Pancreas (tissue), 10 donors: ENCODE measurements around the gene CBFB. TPM values are rescaled to one million over a fixed set of nuclear protein-coding genes. Genes with fewer than 3 reads are reported as not detected.
A peak's percentile ranks its signal among the peaks of the same experiment; 100 is the strongest.

Experiments
- ATAC-seq, 4 donors: fragments of 200-7000 bp; cut with Tn5 transposase; one replicate each; pipeline versions ENCODE4 v1.8.0 to v1.9.1; 2020; ENCODE audit warnings: mild to moderate bottlenecking in 4 of 4, moderate library complexity in 4 of 4
- DNase-seq, 6 donors: peaks; one replicate each; pipeline ENCODE4 v3.0.0-alpha.2; 2020
- FAIRE-seq: peaks from 2 replicates; lab custom pipeline; 2012; peaks lifted over from hg19 to GRCh38; lab: Jason Lieb, UNC
- H3K27ac ChIP-seq, 4 donors: fragments of 200-600 bp; sonication (generic); 1 replicate in 3 of 4; 2 replicates in 1 of 4; pipeline versions ENCODE4 v1.5.0 to v1.8.0; 2020
- H3K27me3 ChIP-seq, 4 donors: fragments of 200-600 bp; one replicate each; pipeline ENCODE4 v1.8.0; 2021
- H3K36me3 ChIP-seq, 3 donors: fragments of 200-600 bp; sonication (generic) in 1 of 3; one replicate each; pipeline versions ENCODE4 v1.5.0 to v1.8.0; 2020 to 2021
- H3K4me1 ChIP-seq, 3 donors: fragments of 200-600 bp; one replicate each; pipeline ENCODE4 v1.8.0; 2021
- H3K4me3 ChIP-seq, 4 donors: fragments of 200-600 bp; sonication (generic) in 2 of 4; one replicate each; pipeline versions ENCODE4 v1.5.0 to v1.8.0; 2020 to 2021
- H3K9me3 ChIP-seq, 4 donors: fragments of 200-600 bp; one replicate each; pipeline ENCODE4 v1.8.0; 2021
- WGBS, 2 donors: extraction: QIAGEN DNeasy Blood & Tissue Kit; methylation state at CpG; one replicate each; pipeline ENCODE4 v1.1.7; 2013; 5-methylcytosine and 5-hydroxymethylcytosine counted together
- intact Hi-C, 3 donors: fragments of 100-400 bp; cut with DNase I; formaldehyde crosslinking; loops; one replicate each; pipeline versions ENCODE4 v1.11.1 to v1.14.2; 2022
- polyA plus RNA-seq, 2 donors: library from polyadenylated mRNA; stranded (reverse); fragments of 200-250 nt; gene quantifications; one replicate each; pipeline ENCODE4 v1.2.3, GENCODE V29; 2013
- total RNA-seq, 6 donors: library from RNA; stranded (reverse); fragmentation: NEBNext Ultra II Directional in 4 of 6; extraction: Animal tissue kit (Norgen Biotek cat#: 25700) in 4 of 6; gene quantifications; one replicate each; pipeline versions ENCODE4 v1.2.1 to v1.2.4, GENCODE V29; 2021 to 2023
- TF ChIP-seq, protein P1 (sequence below), 4 donors: fragments of 200-600 bp; sonication (generic) in 3 of 4; IDR thresholded peaks; one replicate each; pipeline versions ENCODE4 v1.5.0 to v1.8.0; 2021; ENCODE audit warnings: antibody characterized with exemption in 4 of 4
- donor health status: healthy with polysubstance abuse.
- donor health status: DM: no; HTN: no; CAD: no; lungs with moderate emphysema.
- donor health status: DM: no; HTN: no; CAD: no.
- donor health status: control.
- donor health status: control.
- donor health status: Bipolar disorder and iron deficiency.
- donor health status: DM: yes; HTN: yes; CAD: no.
- donor health status: DM: no; HTN: no; CAD: no.
- donor health status: DM: no; HTN: no; CAD: no.
- donor health status: DM: yes; HTN: yes; CAD: no.

Gene CBFB
- total and polyA plus RNA-seq, 8 donors = 11.5 to 27.0 (median 19.6) TPM

DNA sequence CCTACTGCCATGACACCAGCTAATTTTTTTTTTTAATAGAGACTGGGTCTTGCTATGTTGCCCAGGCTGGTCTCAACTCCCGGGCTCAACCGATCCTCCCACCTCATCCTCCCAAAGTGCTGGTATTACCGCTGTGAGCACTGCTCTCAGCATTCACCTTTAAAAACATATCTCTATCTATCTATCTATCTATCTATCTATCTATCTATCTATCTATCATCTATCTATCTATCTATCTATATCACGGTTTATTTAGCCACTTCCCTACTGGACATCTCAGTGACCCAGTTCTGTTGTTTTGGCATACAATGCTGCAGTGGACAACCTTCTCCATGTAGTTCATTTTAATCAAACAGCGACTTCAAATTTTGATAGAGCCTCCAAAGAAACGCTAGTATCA lies 79.5 kb downstream of the CBFB start:
- TF ChIP-seq, protein P1, sequence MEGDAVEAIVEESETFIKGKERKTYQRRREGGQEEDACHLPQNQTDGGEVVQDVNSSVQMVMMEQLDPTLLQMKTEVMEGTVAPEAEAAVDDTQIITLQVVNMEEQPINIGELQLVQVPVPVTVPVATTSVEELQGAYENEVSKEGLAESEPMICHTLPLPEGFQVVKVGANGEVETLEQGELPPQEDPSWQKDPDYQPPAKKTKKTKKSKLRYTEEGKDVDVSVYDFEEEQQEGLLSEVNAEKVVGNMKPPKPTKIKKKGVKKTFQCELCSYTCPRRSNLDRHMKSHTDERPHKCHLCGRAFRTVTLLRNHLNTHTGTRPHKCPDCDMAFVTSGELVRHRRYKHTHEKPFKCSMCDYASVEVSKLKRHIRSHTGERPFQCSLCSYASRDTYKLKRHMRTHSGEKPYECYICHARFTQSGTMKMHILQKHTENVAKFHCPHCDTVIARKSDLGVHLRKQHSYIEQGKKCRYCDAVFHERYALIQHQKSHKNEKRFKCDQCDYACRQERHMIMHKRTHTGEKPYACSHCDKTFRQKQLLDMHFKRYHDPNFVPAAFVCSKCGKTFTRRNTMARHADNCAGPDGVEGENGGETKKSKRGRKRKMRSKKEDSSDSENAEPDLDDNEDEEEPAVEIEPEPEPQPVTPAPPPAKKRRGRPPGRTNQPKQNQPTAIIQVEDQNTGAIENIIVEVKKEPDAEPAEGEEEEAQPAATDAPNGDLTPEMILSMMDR (IDR thresholded peaks at IDR 0.05) = no peak
- DNase-seq (no peak), FAIRE-seq (no peak), ATAC-seq (no peak)
- Histone ChIP-seq H3K9me3 (no peaks in the 10 kb centered on the region), H3K36me3 (no peaks in the 10 kb centered on the region), H3K27ac (no peak overlapping the region), H3K27me3 (no peaks in the 10 kb centered on the region), H3K4me1 (peaks cover 0 to 18% (median 4%) of the 10 kb centered on the region in 3 donors), H3K4me3 (no peak overlapping the region)
- intact Hi-C loops = no loop called here
- 92% methylated on average over 6 of the region's 6 CpGs for WGBS, 2 donors

DNA sequence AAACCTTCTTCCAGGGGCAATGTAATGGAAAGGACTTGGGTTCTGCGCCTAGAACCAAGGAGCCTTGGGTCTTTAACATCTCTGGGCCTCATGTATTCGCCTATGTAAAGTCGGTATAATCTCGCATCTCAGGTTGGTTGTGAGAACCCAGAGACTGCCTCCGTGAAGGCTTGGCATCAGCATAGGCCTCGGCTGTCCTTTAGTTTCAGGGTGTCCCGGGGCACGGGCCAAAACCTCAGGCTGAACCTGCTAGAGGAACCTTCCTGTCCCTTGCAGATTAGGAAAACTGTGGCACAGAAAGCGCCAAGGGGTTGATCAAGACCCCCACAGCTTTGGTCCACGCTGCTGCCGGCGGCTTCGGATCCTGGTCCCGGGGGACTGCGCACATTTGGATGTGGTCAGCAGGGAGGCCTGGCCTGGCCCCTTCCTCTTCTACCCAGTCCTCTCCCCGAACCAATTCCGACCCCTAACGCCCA lies 80.0 kb downstream of the CBFB start:
- Histone ChIP-seq H3K27ac (peak overlapping the region; percentile 38 to 79 (median 59)), H3K36me3 (no peaks in the 10 kb centered on the region), H3K4me3 (peak overlapping the region in 2 of 4 donors; percentile 81 to 97), H3K9me3 (no peaks in the 10 kb centered on the region), H3K27me3 (no peaks in the 10 kb centered on the region), H3K4me1 (peaks cover 0 to 18% (median 4%) of the 10 kb centered on the region in 3 donors)
- TF ChIP-seq, protein P1 (IDR thresholded peaks at IDR 0.05) = no peak
- ATAC-seq (no peak), DNase-seq (peak in 1 of 6 donors; percentile 55), FAIRE-seq (no peak)
- intact Hi-C loops = no loop called here
- WGBS, 2 donors = 78 to 79% methylated on average over 18 of the region's 18 CpGs

DNA sequence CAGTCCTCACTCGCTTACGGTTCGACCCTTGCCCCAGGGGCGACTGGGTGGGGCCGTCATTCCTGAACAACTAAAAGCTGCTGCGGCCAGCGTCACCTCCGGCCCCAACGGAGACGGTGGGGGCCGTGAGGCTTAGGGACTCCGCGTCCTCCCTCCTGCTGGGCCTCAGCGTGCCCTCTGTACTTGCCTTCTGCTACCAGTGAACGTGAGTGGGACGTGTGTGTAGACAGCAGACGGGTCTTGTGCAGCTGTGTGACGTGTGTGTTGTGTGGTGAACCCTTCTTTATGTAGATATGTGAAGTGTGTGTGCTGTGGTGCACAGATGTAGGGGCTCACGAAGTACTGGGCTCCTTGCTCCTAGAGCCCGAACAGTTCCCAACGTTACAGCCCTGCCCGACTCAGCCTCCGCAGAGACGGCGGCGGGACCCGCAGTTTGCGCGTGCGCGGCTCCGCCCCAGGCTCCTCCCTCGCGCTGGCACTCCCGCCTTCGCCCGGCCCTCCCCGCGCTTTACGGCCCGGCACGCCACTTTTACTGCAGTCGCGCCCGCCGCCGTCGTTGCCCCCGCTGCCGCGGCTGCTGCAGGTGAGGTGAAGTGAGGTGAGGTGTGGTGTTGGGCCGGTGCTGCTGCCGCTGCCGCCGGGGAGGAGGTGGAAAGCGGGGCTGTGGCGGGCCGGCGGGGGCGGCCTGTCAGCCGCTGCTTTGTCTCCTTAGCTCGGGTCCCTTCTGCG lies 80.6 kb downstream of the CBFB start, which contains the start of gene PHAF1:
Gene PHAF1 (plus strand): TSS at position 535 of the 729 bp plus-strand sequence. CDS start 235 bp downstream, outside the sequence.
- Histone ChIP-seq H3K36me3 (no peaks in the 10 kb centered on the region), H3K9me3 (no peaks in the 10 kb centered on the region), H3K27me3 (no peaks in the 10 kb centered on the region), H3K4me1 (peaks cover 0 to 16% (median 4%) of the 10 kb centered on the region in 3 donors), H3K27ac (peak within 1 kb of the TSS; percentile 38 to 79 (median 59)), H3K4me3 (peak within 1 kb of the TSS; percentile 81 to 98 (median 96))
- FAIRE-seq (no peak), ATAC-seq (peak; percentile 97 to 99 (median 98)), DNase-seq (peak; percentile 92 to 100 (median 96))
- TF ChIP-seq, protein P1 (IDR thresholded peaks at IDR 0.05) = no peak
- intact Hi-C loops = no loop called here
- 1 to 2% methylated on average over 53 to 63 of the region's 63 CpGs for WGBS, 2 donors

DNA sequence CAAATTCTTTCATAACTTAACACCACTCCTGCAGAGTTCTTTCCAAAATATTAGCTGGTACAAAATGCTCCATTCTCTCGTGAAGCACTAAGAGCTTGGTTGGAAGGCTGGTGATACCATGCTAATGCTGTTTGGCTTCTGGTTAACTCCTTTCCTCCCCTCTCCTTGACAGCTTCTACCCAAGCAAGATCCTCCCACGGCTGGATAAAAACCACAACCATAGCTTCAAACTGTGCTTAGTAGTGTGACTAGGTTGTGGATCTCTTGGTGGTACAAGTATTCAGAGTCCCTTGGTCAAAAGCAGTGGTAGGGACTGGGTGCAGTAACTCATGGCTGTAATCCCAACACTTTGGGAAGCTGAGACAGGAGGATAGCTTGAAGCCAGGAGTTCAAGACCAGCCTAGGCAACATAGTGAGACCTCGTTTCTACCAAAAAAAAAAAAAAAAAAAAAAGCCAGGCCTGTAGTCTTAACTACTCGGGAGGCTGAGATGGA lies 83.0 kb downstream of the CBFB start:
- no peak for FAIRE-seq
- no peaks in the 10 kb centered on the region for H3K9me3 ChIP-seq
- TF ChIP-seq, protein P1 (IDR thresholded peaks at IDR 0.05) = no peak
- WGBS, 2 donors = 68 to 82% methylated on average over 4 of the region's 4 CpGs
- intact Hi-C loops = no loop called here
- H3K4me3 ChIP-seq = no peak overlapping the region
- DNase-seq = no peak
- peaks cover 0 to 12% (median 4%) of the 10 kb centered on the region in 3 donors for H3K4me1 ChIP-seq
- no peaks in the 10 kb centered on the region for H3K36me3 ChIP-seq
- no peaks in the 10 kb centered on the region for H3K27me3 ChIP-seq
- ATAC-seq = no peak
- H3K27ac ChIP-seq = no peak overlapping the region
